Activated naive CD4-positive, alpha-beta T cell treated with anti-CD3 and anti-CD28 coated beads, Interleukin-2, amount 50 U/mL, for 16 hours (primary cell): ENCODE results near the gene TASP1.

ENCODE experiments used
- DNase-seq: peaks from one replicate; pipeline ENCODE4 v3.0.0-alpha.2; 2020

Gene TASP1

DNA sequence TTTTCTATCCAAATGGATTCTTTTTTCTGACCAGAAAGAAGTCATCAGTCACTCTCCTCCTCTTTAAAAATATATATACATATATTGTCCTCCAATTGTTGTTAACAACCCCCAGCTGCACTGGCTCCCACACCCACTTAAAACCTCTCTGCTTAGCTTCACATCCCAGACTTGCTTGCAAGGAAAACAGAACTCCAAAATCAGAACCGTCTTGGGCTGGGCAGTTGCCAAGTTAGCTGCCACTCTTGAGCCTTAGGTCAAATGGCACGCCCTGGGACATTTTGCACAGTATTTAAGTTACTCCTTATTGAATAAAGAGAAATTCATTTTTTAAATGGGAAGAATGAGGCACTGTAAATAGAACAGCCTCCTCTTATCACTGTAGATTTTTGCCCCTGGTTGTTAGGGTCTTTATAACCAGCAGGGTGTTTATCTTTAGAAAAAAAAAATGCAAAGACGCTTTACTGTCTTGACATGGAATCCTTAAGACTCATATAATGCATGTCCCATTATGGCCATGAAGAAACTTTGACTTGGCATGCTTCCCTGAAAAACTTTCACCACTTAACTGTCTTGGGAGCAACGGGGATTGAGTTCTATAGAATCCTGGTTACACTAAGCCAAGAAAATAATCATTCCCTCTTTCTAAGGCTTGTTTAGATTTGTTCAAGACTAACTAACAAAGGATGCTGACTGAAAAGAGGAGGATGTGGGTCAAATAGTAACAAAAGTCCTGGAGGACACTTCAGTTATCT, 213.2 kb downstream of the TASP1 start:
- no peak for DNase-seq

DNA sequence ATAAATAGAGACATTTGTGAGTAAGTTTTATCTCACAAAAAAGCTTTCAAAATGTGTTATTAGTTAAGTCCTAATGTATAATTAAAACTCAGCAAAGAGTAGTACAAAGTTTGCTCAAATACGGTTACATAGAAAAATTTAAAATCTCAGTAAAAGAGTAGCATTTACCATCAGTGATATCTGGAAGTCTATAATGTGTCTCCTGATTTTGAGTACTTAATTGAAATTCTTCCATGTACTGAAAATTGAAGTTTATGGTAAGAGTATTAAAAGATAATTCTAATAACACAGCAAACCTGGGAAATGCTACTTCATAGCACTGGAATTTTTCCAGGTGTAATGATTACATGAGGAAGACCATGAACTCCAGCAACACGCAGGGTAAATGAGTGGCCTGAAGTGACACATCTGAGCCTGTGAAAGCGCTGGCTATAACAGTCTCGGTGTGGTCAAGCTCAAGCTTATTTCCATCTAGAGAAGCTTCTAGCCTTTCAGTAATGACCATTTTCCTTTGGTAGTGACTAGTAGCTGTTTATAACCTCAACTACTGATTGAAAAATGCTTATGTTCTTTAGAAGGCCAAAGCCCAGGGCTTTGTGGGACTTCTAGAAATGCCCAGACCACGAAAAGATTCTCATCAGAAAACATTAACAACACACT, 214.4 kb downstream of the TASP1 start:
- no peak for DNase-seq

DNA sequence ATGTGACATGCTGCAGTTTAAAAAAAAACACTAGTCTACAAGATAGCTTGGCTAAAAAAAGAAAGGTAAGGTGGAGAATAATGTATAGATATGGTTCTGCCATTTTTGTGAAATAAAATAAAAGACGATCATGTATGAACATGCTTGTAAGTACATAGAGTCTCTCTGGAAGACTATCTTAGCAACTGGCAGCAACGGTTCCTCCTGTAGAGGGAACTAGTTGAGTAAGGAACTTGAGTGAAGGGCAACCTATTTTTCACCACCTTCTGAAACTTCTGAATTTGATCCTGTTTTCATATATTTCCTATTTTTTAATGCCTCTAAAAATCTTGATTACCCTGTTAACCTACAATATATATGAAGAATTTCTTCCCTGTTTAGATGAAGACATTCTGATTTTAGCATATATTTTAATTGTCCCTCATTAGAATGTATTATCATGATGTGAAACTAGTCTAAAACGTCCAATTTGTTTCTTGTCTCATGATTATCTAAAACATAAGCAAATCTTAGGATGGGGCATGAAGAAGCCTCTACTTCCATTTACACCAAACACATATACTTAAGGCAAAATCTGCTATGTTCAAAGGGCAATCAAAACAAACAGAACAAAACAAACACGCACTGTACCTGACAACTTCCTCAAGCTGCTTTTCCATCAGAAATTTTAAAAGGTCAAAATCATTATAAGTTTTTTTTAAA, 215.1 kb downstream of the TASP1 start:
- DNase-seq, result no peak

DNA sequence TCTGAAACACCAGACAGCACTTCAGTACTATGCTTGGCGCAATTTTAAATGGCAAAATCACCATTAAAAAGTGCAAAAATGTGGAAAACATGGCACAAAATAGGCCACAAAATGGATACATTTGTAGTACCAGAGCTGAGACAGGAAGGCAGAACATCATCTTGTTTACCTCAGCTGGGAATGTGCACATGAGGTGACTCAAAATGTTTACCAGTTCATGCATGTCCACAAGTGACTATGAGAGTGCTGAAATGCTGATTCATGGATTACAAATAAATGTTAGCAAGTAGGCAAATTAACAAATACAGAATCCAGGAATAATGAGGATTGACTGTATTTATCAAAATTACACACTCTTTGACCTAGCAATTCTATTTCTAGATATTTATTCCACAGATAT, 216.1 kb downstream of the TASP1 start:
- no peak for DNase-seq

DNA sequence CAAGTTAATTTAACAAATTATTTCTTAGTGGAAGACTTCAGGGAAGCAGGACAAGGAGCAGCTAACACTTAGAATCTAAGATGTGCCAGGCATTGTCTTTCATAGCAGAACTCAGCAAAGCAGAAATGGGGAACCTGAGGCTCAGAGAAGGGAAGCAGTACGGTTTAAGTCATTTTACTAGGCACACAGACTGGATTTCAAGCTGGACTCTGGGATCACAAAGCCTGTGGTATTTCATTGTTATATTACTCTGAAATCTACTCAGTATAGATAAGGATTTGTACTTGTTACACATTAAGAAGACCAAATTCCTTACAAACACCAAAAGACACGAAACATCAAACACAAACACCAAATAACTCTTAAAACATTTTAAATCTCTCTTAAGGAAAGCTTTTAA, 218.1 kb downstream of the TASP1 start:
- DNase-seq, result no peak

DNA sequence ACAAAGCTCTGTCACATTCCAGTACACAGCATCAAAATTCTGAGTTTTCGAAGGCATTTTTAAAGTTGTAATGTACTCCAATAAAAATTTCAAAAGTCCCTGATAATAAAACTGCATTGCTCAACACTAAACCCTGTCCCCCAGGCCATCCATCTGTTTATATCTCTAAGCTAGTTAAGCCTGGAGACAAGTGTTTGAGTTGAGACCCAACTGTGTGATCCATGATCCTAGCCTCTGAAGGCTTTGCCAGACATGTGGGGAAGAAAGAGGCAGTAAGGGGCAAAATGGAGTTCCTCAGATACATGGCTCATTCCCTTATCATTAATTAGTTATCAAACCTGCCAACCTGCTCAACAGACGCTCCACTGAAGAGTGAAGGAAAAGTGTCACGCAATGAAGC, 219.3 kb downstream of the TASP1 start:
- DNase-seq, result no peak

DNA sequence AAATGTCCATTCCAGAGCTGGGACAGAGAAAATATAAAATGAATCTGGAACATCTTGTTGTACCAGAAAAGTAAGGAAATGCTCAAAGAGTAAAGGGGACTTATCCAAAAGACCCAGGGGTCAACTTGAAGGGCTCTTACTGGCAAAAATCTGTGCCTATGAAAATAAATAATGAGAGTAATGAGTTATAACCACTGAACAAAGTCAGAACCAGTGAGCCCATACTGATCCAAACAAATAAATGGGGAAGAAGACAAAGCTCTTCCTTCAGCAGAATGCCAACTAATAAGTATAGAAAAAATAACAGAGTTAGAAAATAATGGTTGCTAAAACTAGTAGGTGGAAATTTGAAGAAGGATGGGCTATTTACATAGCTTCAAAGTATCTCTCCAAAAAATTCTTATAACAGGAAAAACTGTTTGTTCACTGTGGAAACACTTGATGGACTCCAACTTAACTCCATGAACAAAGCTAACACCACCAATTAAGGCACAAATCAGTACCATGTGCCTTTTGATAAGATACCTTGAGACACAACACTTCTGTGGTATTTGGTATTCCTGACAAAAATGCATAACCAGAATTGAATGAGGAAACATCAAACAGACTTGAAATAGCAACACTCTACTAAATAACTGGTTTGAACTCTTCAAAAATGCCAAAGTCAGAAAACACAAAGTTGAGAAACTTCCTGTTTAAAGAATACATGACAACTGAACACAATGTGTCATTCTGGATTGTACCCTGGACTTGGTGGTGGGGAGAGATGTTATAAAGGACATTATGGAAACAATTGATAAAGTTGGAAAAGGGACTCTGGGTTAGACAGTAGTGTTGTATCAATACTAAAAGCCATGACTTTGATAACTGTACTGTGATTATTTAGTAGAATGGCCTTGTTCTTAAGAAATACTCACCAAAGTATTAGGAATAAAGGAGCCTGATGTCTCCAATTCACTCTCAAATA, 220.2 kb downstream of the TASP1 start:
- no peak for DNase-seq

DNA sequence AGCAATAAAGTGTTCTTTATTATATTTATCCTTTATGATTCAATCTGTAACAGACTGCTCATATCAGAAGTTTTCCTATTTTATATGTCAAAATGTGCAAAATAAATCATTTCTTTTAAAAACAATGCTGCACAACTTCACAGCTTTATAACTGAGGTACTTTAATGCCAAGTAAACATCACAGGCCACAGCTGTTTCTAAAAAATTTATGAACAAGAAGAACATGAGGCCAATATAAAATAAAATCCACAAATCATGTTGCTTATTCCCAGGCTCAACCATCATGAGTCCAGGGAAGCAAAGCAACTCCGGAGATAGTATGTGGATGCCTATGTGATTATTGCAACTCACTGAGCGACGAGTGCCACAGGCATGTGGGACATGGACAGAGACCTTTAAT, 222.2 kb downstream of the TASP1 start:
- DNase-seq, result no peak

DNA sequence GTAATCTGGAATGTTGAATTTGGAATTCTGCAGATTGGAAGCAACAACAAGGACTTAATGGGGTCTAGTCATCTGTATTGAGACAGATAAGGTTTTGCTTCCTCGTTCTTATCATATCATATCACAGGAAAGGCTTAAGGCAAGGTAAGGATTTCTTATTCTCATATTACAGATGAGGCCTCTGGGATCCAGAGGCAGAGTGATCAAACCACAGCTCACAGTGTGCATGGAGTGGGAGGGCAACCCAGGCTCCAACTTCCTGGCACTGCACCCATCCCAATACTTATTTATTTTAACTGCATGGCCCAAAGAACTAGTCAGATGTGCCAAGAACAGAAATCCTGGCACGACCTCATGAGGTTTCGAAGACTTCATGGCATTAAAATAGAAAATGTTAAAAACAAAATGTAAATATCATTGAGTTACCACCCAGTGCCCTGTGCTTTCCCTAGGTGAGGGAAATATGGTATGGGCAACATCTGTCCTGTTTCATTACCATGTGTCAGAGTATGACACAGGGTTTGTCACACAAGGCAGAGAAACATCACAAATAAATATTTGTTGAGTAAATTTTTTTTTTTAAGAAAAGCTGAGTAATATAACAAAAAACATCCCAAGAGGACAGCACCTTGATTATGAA, 225.8 kb downstream of the TASP1 start:
- no peak for DNase-seq

DNA sequence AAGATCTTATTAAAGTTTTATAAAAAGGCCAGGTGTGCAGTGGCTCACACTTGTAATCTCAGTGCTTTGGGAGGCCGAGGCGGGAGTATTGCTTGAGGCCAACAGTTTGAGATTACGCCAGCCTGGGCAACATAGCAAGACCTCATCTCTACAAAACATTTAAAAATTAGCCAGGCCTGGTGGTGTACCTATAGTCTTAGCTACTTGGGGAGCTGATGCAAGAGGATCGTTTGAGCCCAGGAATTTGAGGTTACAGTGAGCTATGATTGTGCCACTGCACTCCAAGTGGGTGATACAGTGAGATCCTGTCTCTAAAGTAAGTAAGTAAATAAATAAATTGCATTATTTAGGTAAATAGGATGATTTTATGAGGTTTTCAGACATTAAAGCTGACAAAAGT, 234.4 kb downstream of the TASP1 start:
- no peak for DNase-seq

DNA sequence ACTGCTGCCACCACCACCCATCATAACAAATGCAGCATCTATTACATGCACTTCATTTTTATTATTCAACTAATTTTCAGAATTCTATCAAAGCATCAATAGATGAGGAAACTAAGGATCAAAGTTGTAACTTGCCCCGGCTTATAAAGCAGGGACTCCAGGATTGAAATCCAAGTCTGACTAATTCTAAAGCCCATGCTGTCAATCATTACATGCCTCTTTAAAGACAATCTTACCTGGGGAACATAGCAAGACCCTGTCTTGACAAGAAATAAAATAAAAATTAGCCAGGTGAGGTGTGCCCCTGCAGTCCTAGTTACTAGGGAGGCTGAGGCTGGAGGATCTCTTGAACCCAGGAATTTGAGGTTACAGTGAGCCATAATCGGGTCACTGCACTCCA, 235.3 kb downstream of the TASP1 start:
- no peak for DNase-seq

DNA sequence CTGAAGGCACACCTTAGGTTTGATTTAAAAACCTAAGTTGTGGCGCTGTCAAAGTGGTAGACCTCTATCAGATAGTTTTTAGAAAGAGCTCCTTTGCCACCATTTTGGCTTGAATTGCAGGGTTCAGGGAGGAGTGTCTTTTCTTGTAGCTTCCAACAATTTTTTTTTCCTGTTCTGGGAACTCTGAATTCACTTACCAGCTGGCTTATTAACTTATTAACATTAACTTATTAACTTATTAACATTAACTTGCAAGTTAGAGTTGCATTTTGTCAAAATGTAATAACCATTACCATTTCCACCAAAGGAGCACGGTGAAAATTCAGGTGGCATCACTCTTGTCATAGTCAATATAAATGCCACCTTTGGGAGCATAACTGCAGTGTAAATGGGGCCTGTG, 235.7 kb downstream of the TASP1 start:
- no peak for DNase-seq

DNA sequence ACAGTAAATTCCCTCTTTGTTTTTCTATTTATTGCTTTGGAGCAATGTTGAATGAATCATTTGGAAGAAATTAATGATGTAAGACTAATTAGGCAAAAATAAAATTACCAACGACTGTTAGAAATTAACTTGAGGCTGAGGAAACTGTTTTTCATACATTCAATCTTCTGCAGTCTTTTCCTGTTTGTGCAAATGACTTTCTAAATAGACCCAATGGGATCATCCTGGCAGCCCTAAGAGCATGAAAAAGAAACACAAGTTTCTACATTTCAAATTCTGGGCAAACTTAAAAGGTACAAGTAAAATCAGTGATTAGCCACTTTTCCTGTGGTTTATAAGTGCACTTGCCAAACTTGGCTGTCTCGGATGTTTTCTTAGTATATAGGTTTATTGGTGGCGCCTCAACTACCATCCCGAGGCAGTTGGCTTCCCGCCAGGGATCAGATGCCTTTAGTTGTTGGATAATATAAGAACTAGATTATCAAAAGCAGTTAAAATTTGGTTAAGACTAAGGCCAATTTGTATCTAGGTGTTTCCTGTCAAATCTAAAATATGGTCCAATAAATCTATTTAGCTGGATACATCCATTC, 236.5 kb downstream of the TASP1 start:
- no peak for DNase-seq

DNA sequence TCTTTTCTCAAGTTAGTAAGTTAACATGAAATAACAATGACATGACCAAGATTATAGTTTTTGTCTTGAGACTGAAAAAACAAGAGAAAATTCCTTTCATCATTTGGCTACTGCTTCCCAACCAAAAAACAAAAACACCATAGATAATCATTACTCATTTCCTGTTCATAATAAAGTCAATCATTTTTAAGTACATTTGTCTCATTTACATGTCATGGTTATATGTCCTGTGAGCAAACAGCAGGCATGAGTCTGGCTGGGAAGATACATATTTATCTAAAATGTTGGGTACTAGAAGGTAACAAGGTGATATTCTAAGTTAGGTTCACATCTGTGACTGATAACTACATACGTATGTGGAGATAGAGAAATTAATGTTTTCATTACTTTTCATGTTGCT, 237.1 kb downstream of the TASP1 start:
- DNase-seq, result no peak

DNA sequence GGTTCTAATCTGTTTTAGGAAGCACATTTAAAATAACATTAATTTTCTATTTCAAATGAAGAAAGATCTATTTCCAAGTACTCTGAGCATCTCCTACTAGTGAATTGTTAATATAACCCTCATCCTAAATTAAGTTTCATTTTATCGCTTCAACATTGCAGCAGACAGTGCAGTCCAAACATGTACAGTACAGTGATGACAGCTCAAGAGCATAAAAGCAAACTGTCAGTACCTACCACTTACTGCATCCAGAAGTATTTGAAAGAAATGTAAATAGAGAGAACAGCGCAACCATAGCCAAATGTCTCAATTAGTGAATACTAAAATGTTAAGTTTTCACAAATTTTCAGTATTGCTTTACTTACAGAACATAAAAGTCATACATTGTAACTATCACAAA, 238.3 kb downstream of the TASP1 start:
- DNase-seq, result no peak

DNA sequence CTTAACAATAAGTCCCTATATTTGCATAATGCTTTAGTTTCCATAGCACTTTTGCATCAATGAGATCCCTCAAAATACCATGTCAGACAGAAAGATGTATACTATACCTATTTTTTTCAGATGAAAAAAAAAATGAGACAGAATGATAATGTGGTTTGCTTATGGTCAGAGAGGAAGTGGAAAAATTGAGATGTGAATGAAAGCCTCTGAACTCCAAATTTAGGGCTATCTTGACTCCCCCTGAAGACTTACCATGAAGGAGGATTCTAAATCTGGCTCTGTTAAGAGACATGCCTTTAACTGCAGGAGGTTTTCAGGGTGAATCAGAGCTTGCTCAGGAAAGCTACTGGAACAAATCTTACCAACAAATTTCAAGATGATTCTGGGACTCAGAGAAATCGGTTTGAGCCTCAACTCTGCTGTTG, 241.4 kb downstream of the TASP1 start:
- no peak for DNase-seq

DNA sequence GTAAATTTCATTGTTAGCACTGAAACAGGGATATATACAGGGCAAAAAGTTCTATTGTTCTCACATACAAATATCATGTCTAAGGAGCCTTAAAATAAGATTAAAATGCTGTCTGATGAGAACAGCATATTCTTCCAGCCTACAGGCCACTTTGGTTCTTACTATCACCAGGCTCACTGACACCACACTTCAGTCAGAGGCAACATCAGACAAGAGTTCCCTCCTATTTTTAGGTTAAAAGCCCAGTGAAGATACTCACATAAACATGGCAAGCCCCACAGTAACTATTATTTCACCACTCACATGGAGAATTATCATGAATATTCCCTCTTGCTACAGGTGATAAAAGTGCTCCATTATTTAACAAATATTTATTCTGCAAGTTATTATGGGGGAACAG, 241.9 kb downstream of the TASP1 start:
- no peak for DNase-seq

DNA sequence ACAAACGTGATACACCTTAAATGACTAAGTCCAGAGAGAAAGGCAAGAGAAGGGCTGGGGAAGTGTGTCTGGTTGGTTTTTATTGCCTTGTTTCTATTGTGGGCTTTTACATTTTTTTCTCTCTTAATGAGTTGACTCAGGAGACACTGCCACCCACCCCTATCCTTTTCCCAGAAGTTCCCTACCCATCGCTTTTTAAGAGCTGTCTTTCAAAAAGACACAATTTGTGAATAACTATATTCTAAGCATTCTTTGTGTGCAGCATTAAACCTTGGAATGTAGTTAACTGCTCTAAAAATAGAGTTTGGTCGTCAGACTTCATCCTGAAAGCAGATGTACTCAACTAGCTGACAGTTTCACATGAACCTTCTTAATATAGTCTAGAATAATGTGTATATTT, 242.7 kb downstream of the TASP1 start:
- DNase-seq, result no peak

DNA sequence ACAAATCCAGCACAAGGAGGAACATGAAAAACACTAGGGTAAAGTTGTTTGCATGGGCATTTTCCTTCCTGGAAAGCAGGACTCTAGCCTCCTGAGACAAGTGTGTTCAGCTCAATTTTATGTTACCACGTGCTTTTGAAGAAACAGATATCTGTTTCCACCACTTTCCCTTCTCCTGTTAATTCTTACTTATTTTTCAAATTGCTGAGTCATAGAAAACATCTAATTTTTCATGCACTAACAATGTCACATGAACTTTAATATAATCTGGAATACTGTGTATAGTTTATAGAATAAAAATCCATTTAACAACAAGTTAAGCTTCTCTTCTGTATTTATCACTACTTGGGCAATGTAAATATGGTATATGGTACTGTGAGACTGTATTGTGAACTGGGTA, 243.5 kb downstream of the TASP1 start:
- DNase-seq, result no peak

DNA sequence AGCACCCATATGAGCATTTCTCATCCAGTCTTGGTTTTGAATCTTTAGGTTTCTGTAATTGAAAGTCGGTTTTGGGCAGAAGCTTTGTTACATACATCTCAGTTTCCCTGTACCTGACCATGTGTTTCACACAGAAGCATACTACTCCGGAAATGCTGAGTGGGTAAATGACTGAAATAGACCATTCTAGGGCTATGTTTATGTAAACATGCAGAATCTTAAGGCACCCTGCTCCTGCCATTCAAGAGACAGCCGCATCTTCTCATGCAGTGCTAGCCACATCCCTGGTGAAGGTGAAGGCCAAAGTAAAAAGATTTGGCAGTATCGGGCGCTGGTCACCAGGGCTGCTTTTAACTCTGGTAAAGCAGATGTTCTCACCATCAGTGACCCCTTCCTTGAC, 246.3 kb downstream of the TASP1 start:
- DNase-seq, result no peak

DNA sequence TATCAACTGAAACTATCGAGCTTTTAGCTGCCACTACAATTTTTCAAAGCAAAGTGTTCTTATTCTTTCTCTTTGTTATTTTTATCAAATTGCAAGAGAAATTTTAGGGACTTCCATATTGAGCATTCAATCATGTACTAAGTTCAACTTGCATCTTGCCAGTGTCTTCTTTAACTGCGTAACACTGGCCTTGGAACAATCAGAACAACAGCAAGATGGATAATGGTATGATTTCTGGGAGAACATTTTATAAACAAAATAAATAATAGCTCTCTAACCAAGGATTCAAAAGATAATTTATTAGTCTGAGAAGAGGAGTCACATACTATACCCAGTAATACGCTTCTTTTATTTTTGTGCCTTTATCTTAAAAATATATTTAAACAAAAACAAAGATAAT, 249.6 kb downstream of the TASP1 start:
- DNase-seq, result no peak

DNA sequence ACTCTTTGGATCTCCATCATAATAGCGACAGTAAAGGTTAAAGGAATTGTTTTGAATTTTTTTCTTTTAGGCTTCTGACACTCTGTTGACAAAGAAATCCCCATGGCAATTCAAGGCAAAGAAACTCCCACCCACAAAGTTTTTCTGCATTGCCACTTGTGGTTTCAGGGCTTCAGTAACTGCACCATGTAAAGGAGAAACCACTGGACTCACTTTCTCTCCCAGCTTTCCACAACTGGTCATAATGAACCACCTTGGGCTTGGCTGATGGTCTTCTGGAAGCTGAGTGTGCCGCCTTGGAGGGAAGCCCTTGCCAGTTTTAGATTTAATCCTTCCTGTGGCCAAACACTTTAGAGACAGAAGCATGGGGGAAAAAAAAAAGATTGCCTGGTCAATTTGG, 254.6 kb downstream of the TASP1 start:
- no peak for DNase-seq
